Measurements from ENCODE around the gene MXI1. TPM values are rescaled to one million over a fixed set of nuclear protein-coding genes. Genes with fewer than 3 reads are reported as not detected.
A peak's percentile ranks its signal among the peaks of the same experiment; 100 is the strongest.

MXI1 gene
- total RNA-seq, 1 experiment from 2014 or later = 12.1 TPM

DNA sequence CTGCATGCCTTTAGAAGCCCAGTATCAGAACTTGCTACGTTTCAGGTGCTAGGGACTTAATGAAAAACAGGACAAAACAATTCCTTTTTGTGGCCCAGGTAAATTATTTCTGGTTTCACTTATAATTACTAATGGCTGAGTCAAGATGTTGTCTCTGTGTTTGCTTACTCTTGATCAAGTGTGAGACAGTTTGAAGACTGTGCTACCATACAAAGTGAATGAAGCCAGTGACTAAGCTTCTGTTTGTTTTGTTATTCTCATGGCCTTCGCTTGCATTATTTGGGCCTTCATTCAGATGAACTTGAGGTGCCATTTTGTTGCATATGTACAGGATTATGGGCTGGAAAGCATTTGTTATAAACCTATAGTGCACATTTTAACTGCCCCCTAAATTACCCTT lies 79.4 kb downstream of the MXI1 start:
- ChIA-PET CTCF (no interaction called here), POLR2A (no interaction called here)
- H3K27ac ChIP-seq (ENCODE audit: low read length) = no peak overlapping the region
- no peak for TF ChIP-seq POLR2AphosphoS5 (IDR thresholded peaks at IDR 0.05; ENCODE audit: low read depth, low read length)
- TF ChIP-seq, protein P1, sequence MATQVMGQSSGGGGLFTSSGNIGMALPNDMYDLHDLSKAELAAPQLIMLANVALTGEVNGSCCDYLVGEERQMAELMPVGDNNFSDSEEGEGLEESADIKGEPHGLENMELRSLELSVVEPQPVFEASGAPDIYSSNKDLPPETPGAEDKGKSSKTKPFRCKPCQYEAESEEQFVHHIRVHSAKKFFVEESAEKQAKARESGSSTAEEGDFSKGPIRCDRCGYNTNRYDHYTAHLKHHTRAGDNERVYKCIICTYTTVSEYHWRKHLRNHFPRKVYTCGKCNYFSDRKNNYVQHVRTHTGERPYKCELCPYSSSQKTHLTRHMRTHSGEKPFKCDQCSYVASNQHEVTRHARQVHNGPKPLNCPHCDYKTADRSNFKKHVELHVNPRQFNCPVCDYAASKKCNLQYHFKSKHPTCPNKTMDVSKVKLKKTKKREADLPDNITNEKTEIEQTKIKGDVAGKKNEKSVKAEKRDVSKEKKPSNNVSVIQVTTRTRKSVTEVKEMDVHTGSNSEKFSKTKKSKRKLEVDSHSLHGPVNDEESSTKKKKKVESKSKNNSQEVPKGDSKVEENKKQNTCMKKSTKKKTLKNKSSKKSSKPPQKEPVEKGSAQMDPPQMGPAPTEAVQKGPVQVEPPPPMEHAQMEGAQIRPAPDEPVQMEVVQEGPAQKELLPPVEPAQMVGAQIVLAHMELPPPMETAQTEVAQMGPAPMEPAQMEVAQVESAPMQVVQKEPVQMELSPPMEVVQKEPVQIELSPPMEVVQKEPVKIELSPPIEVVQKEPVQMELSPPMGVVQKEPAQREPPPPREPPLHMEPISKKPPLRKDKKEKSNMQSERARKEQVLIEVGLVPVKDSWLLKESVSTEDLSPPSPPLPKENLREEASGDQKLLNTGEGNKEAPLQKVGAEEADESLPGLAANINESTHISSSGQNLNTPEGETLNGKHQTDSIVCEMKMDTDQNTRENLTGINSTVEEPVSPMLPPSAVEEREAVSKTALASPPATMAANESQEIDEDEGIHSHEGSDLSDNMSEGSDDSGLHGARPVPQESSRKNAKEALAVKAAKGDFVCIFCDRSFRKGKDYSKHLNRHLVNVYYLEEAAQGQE (IDR thresholded peaks at IDR 0.05; ENCODE audit: insufficient read depth in 1 of 2, low read depth in 2 of 2, low read length in 1 of 2) = no peak
- no peak for TF ChIP-seq TCF7L2 (IDR thresholded peaks at IDR 0.05; ENCODE audit: low read depth, low read length)
- TF ChIP-seq SIN3A (IDR thresholded peaks at IDR 0.05; ENCODE audit: borderline replicate concordance, insufficient read depth, low read depth, low read length) = no peak
- no peak for TF ChIP-seq CTCF (IDR thresholded peaks at IDR 0.05)
- no TSS peak for BruUV-seq (replicated peaks)
- no peak for DNase-seq (ENCODE audit: low read depth, low spot score)
- intact Hi-C loops (cut with micrococcal nuclease; ENCODE audit: unreplicated experiment) = no loop called here
- H3K36me3 ChIP-seq (ENCODE audit: control insufficient read depth, insufficient read depth, low read length) = peaks cover 24% of the 10 kb centered on the region
- in situ Hi-C loops (cut with HindIII; ENCODE audit: low pct_unique_long_range_greater_than_20kb, low sequenced_read_pairs) = no loop called here
- H3K9me3 ChIP-seq (ENCODE audit: control insufficient read depth, insufficient read depth, low read depth, low read length) = no peaks in the 10 kb centered on the region
- no peaks in the 10 kb centered on the region for H3K4me1 ChIP-seq (ENCODE audit: control insufficient read depth, insufficient read depth, low read length)
- H3K4me3 ChIP-seq (ENCODE audit: low read depth in 2 of 2, low read length in 2 of 2) = no peak overlapping the region
- peak; percentile 52; the same call in 1 of the 2 replicates for ATAC-seq
- no peaks in the 10 kb centered on the region for H3K27me3 ChIP-seq (ENCODE audit: control insufficient read depth, insufficient read depth, low read length)

- no TSS peak for BruUV-seq (replicated peaks)
- DNase-seq (ENCODE audit: low read depth, low spot score) (no peak), ATAC-seq (no peak)
- Histone ChIP-seq H3K9me3 (ENCODE audit: control insufficient read depth, insufficient read depth, low read depth, low read length) (no peaks in the 10 kb centered on the region), H3K27ac (ENCODE audit: low read length) (no peak overlapping the region), H3K36me3 (ENCODE audit: control insufficient read depth, insufficient read depth, low read length) (peaks cover 93% of the 10 kb centered on the region), H3K27me3 (ENCODE audit: control insufficient read depth, insufficient read depth, low read length) (no peaks in the 10 kb centered on the region), H3K4me1 (ENCODE audit: control insufficient read depth, insufficient read depth, low read length) (peaks cover 2% of the 10 kb centered on the region; the same call in 1 of the 2 replicates), H3K4me3 (ENCODE audit: low read depth in 2 of 2, low read length in 2 of 2) (no peak overlapping the region)
- intact Hi-C loops (cut with micrococcal nuclease; ENCODE audit: unreplicated experiment) (no loop called here), in situ Hi-C loops (cut with HindIII; ENCODE audit: low pct_unique_long_range_greater_than_20kb, low sequenced_read_pairs) (no loop called here)
- TF ChIP-seq SIN3A (IDR thresholded peaks at IDR 0.05; ENCODE audit: borderline replicate concordance, insufficient read depth, low read depth, low read length) (no peak), TCF7L2 (IDR thresholded peaks at IDR 0.05; ENCODE audit: low read depth, low read length) (no peak), CTCF (IDR thresholded peaks at IDR 0.05) (no peak), POLR2AphosphoS5 (IDR thresholded peaks at IDR 0.05; ENCODE audit: low read depth, low read length) (no peak)
- TF ChIP-seq, protein P1 (IDR thresholded peaks at IDR 0.05; ENCODE audit: insufficient read depth in 1 of 2, low read depth in 2 of 2, low read length in 1 of 2) = no peak
- POLR2A ChIA-PET = interaction anchor here (0.9 kb wide), 1 partner anchor 11 kb away, joined by 3 read pairs; no protein-coding TSS in a partner anchor
- CTCF ChIA-PET = no interaction called here
Observed at GRCh38 chr10:110296966-110297365, 89.6 kb downstream of the MXI1 start.
